ENCODE results near the gene MTNR1A. TPM values are rescaled to one million over a fixed set of nuclear protein-coding genes. Genes with fewer than 3 reads are reported as not detected.

Gene MTNR1A
- total and polyA plus RNA-seq, 3 donors from 2014 or later, result 1.5 to 3.3 (median 1.9) TPM

DNA sequence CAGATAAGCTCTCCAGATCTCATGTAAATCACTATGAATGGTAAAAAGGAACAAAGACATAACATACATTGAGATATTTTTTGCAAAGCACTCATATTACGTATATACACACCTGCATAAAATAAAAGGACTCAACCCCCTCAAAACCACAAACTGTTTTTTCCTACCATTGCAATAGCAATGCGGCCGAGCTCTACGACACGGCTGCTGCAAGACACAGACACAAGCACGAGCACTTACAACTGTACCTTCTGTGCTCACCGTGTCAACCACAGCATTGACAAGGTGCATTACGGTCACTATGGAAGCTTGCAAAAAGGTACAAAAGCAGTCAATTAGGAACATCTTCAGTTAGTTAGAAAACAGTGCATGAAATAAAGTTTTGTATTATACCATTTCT lies 37.1 kb upstream of the MTNR1A start:
- no peaks in the 10 kb centered on the region for H3K9me3 ChIP-seq
- H3K4me1 ChIP-seq, result no peaks in the 10 kb centered on the region
- no peak overlapping the region for H3K27ac ChIP-seq
- DNase-seq, result no peak
- TF ChIP-seq, protein P1, sequence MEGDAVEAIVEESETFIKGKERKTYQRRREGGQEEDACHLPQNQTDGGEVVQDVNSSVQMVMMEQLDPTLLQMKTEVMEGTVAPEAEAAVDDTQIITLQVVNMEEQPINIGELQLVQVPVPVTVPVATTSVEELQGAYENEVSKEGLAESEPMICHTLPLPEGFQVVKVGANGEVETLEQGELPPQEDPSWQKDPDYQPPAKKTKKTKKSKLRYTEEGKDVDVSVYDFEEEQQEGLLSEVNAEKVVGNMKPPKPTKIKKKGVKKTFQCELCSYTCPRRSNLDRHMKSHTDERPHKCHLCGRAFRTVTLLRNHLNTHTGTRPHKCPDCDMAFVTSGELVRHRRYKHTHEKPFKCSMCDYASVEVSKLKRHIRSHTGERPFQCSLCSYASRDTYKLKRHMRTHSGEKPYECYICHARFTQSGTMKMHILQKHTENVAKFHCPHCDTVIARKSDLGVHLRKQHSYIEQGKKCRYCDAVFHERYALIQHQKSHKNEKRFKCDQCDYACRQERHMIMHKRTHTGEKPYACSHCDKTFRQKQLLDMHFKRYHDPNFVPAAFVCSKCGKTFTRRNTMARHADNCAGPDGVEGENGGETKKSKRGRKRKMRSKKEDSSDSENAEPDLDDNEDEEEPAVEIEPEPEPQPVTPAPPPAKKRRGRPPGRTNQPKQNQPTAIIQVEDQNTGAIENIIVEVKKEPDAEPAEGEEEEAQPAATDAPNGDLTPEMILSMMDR (IDR thresholded peaks at IDR 0.05), result no peak
- no peak for TF ChIP-seq POLR2A (IDR thresholded peaks at IDR 0.05)
- WGBS, 2 donors, result 91 to 92% methylated on average over 8 of the region's 8 CpGs
- H3K36me3 ChIP-seq (ENCODE audit: low read depth, missing control alignments), result no peaks in the 10 kb centered on the region
- intact Hi-C loops (cut with DNase I; ENCODE audit: low total_unique reads), result no loop called here
- no peak overlapping the region for H3K4me3 ChIP-seq
- no peaks in the 10 kb centered on the region for H3K27me3 ChIP-seq

DNA sequence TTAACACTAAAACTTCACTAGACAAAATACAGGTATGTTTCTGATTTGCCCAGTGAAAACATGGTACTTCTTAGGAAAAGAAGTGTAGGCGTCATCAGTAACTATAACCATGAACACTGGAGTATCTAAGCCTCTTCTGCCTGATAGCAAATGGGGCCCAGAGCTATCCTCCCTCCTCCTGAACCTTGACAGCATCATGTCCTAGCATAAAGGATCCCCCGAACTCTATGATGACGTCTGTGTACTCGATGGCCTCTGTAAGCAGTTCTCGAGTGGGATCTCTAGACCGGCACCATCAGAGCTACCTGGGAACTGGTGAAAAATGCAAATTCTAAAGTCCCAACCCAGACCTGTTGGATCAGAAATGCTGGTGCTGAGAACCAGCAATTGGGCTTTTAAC lies 36.3 kb upstream of the MTNR1A start:
- 82 to 93% methylated on average over 5 to 6 of the region's 6 CpGs for WGBS, 2 donors
- H3K4me3 ChIP-seq, result no peak overlapping the region
- H3K27me3 ChIP-seq, result no peaks in the 10 kb centered on the region
- no peaks in the 10 kb centered on the region for H3K36me3 ChIP-seq (ENCODE audit: low read depth, missing control alignments)
- no peaks in the 10 kb centered on the region for H3K9me3 ChIP-seq
- intact Hi-C loops (cut with DNase I; ENCODE audit: low total_unique reads), result no loop called here
- H3K4me1 ChIP-seq, result no peaks in the 10 kb centered on the region
- no peak overlapping the region for H3K27ac ChIP-seq
- DNase-seq, result no peak
- no peak for TF ChIP-seq POLR2A (IDR thresholded peaks at IDR 0.05)
- TF ChIP-seq, protein P1 (IDR thresholded peaks at IDR 0.05), result no peak

DNA sequence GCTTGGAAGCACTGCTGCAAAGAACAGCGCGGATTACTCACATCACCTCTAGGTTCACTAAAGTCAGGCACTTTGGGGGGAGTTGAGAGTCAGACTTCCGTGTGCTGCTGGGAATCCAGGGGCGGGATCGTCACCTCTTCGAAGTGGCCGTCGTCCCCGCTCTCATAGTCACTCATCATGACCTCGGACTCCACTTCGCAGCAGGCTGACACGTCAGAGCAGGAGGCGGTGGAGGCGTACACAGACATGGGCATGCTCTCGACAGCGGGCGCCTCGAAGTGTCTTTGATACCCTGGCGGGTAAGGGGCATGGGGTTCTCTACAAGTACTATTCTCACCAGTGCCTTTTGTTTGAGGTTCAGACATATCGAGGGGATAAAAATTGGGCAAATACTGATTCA lies 33.1 kb upstream of the MTNR1A start:
- intact Hi-C loops (cut with DNase I; ENCODE audit: low total_unique reads), result loop anchor here (10.0 kb wide), 1 partner anchor 104 kb away; no protein-coding TSS in a partner anchor
- H3K4me3 ChIP-seq, result no peak overlapping the region
- no peaks in the 10 kb centered on the region for H3K4me1 ChIP-seq
- no peaks in the 10 kb centered on the region for H3K9me3 ChIP-seq
- no peak for DNase-seq
- no peak overlapping the region for H3K27ac ChIP-seq
- WGBS, 2 donors, result 92 to 96% methylated on average over 20 of the region's 20 CpGs
- no peaks in the 10 kb centered on the region for H3K36me3 ChIP-seq (ENCODE audit: low read depth, missing control alignments)
- H3K27me3 ChIP-seq, result no peaks in the 10 kb centered on the region
- TF ChIP-seq POLR2A (IDR thresholded peaks at IDR 0.05), result no peak
- TF ChIP-seq, protein P1 (IDR thresholded peaks at IDR 0.05), result no peak

DNA sequence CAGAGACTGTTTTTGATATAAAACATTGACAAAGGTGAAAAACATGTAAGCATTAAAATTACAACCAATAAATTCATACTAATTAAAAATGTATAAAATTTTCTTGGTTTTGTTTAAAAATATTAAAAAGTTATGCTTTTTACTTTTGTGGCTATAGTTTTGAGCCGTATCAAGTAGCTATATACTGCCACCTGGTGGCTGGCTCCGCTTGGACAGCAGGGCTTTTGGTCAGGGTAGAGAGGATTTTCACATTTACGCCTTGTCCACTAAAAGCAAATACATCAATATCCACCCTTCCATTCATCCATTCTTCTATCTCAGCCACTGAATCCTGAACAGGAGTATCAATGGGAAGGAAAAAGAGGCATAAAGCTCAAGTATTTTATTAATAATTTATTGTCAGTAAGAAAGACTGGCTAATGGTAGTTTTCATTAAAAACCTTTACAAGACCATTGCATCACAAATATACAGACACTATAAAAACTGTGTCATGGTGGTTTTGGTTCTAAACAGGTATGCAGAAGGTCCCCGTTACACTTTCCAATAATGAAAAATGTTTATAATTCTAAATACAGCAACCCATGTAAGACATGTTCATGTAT lies 32.1 kb upstream of the MTNR1A start:
- Histone ChIP-seq H3K36me3 (ENCODE audit: low read depth, missing control alignments) (no peaks in the 10 kb centered on the region), H3K4me1 (no peaks in the 10 kb centered on the region), H3K27me3 (no peaks in the 10 kb centered on the region), H3K9me3 (no peaks in the 10 kb centered on the region), H3K4me3 (no peak overlapping the region), H3K27ac (no peak overlapping the region)
- DNase-seq, result peak; percentile 89
- TF ChIP-seq, protein P1 (IDR thresholded peaks at IDR 0.05), result peak; percentile 82 to 89 (median 82)
- TF ChIP-seq POLR2A (IDR thresholded peaks at IDR 0.05), result no peak
- 39 to 48% methylated on average over 4 of the region's 4 CpGs for WGBS, 2 donors
- intact Hi-C loops (cut with DNase I; ENCODE audit: low total_unique reads), result loop anchor here (10.0 kb wide), 1 partner anchor 103 kb away; no protein-coding TSS in a partner anchor

DNA sequence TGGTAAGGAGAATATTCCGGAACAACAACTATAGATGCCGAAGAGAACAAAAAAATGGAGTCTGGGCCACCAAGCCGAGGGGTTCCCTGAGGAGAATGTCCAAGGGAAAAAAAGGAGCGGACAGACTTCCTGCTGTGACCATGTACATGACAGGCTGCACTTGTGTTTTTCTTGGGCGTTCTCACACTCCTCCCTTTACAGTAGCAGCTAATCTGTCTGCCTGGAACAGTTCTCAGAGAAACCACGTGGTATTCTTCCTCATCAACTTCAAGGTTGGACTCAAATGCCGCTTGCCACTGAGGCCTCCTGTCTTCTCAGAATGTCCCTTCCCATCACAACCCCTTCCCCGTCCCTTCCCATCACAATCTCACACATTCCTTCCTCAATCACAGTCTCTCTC lies 30.8 kb upstream of the MTNR1A start:
- 70 to 74% methylated on average over 8 of the region's 8 CpGs for WGBS, 2 donors

More for the DNA sequence above, 30.8 kb upstream of the MTNR1A start:
- H3K9me3 ChIP-seq, result no peaks in the 10 kb centered on the region
- H3K4me1 ChIP-seq, result no peaks in the 10 kb centered on the region
- intact Hi-C loops (cut with DNase I; ENCODE audit: low total_unique reads), result loop anchor here (10.0 kb wide), 1 partner anchor 101 kb away; no protein-coding TSS in a partner anchor
- no peak for TF ChIP-seq POLR2A (IDR thresholded peaks at IDR 0.05)
- TF ChIP-seq, protein P1 (IDR thresholded peaks at IDR 0.05), result no peak
- no peak for DNase-seq
- no peaks in the 10 kb centered on the region for H3K27me3 ChIP-seq
- no peaks in the 10 kb centered on the region for H3K36me3 ChIP-seq (ENCODE audit: low read depth, missing control alignments)
- no peak overlapping the region for H3K4me3 ChIP-seq
- no peak overlapping the region for H3K27ac ChIP-seq
